T-cell (primary cell): Measurements from ENCODE around the gene CNP. TPM values are rescaled to one million over a fixed set of nuclear protein-coding genes. Genes with fewer than 3 reads are reported as not detected.
"Not testable (repeated sequence)": the region's sequence is repeated elsewhere in the genome, so short reads cannot be mapped to it uniquely, and the experiment has no call there.

ENCODE experiments used
- ATAC-seq, 4 experiments: fragments of 200-7000 bp in 3 of 4; fragments of 150-1000 bp in 1 of 4; cut with Tn5 transposase; replicated peaks in 1 of 4; 1 replicate in 3 of 4; 2 replicates in 1 of 4; pipeline ENCODE4 v1.10.0; 2021; ENCODE audit warnings: moderate library complexity in 3 of 4, mild to moderate bottlenecking in 2 of 4, moderate number of reproducible peaks in 1 of 4
- CTCF ChIA-PET, 2 donors: fragments of 300-600 bp; sonication (Branson Sonifier 250); formaldehyde crosslinking; loops; one replicate each; lab custom pipeline; 2022; ENCODE audit warnings: antibody characterized with exemption in 2 of 2; lab: Charles Lee
- POLR2A ChIA-PET, 2 donors: fragments of 300-600 bp; sonication (Branson Sonifier 250); formaldehyde crosslinking; loops; one replicate each; lab custom pipeline; 2022; ENCODE audit warnings: antibody characterized with exemption in 2 of 2; lab: Charles Lee
- DNase-seq, 35 experiments: peaks; one replicate each; pipeline versions ENCODE4 v3.0.0 to v3.0.0-alpha.2; 2013 to 2023
- H3K27ac ChIP-seq: one replicate; pipeline ENCODE4 v1.5.1; 2013; ENCODE audit warnings: low read length
- H3K27me3 ChIP-seq, 2 experiments: replicated peaks in 1 of 2; 1 replicate in 1 of 2; 2 replicates in 1 of 2; pipeline versions ENCODE4 v1.6.1 to v1.7.0; 2013; ENCODE audit warnings: low read length in 1 of 2, mixed read lengths in 1 of 2; ENCODE audit not compliant: control insufficient read depth in 2 of 2, insufficient read depth in 2 of 2; ENCODE audit errors: extremely low read depth in 1 of 2
- H3K36me3 ChIP-seq, 2 donors: 1 replicate in 1 of 2; 2 replicates in 1 of 2; pipeline versions ENCODE4 v1.6.1 to v1.7.0; 2013; ENCODE audit warnings: low read length in 1 of 2; ENCODE audit not compliant: control insufficient read depth in 2 of 2, insufficient read depth in 1 of 2; ENCODE audit errors: extremely low read depth in 1 of 2
- H3K4me1 ChIP-seq, 2 experiments: 1 replicate in 1 of 2; 2 replicates in 1 of 2; pipeline versions ENCODE4 v1.6.1 to v1.7.0; 2013; ENCODE audit warnings: low read length in 2 of 2, mixed read lengths in 1 of 2; ENCODE audit not compliant: insufficient read depth in 2 of 2, control insufficient read depth in 1 of 2; ENCODE audit errors: extremely low read depth in 1 of 2
- H3K4me3 ChIP-seq, 2 donors: 1 replicate in 1 of 2; 2 replicates in 1 of 2; pipeline versions ENCODE4 v1.5.1 to v1.7.0; 2013; ENCODE audit warnings: mild to moderate bottlenecking in 2 of 2, low read length in 1 of 2, moderate library complexity in 1 of 2; ENCODE audit not compliant: control insufficient read depth in 1 of 2; ENCODE audit errors: extremely low read depth in 1 of 2
- H3K9me3 ChIP-seq: 2 replicates; pipeline ENCODE4 v1.7.0; 2013
- H3K27ac Mint-ChIP-seq, 2 donors: one replicate each; pipeline ENCODE4 v1.8.0; 2020 to 2021; ENCODE audit warnings: mild to moderate bottlenecking in 2 of 2, mixed read lengths in 2 of 2
- H3K27me3 Mint-ChIP-seq, 2 donors: one replicate each; pipeline ENCODE4 v1.8.0; 2021 to 2022; ENCODE audit warnings: mixed read lengths in 2 of 2
- H3K36me3 Mint-ChIP-seq: one replicate; pipeline ENCODE4 v1.8.0; 2021; ENCODE audit warnings: mixed read lengths
- H3K4me1 Mint-ChIP-seq, 3 donors: one replicate each; pipeline ENCODE4 v1.8.0; 2020 to 2022; ENCODE audit warnings: mixed read lengths in 3 of 3, mild to moderate bottlenecking in 1 of 3
- H3K4me3 Mint-ChIP-seq, 3 donors: one replicate each; pipeline ENCODE4 v1.8.0; 2020 to 2022; ENCODE audit warnings: mild to moderate bottlenecking in 3 of 3, mixed read lengths in 3 of 3, moderate library complexity in 3 of 3
- H3K9me3 Mint-ChIP-seq, 3 donors: one replicate each; pipeline ENCODE4 v1.8.0; 2020 to 2022; ENCODE audit warnings: mixed read lengths in 3 of 3
- WGBS: methylation state at CpG from one replicate; pipeline ENCODE4 v1.1.5; 2013; ENCODE audit warnings: missing lambda C conversion rate; ENCODE audit not compliant: insufficient coverage; 5-methylcytosine and 5-hydroxymethylcytosine counted together
- total RNA-seq, 35 experiments: library from RNA in 6 of 35; stranded (reverse) in 6 of 35; fragments of 120-200 nt in 1 of 35; gene quantifications; one replicate each; pipeline versions ENCODE4 v1.2.1 to v1.2.4 and lab custom pipeline; 2013 to 2026

Gene CNP
- total RNA-seq, 5 donors from 2014 or later (not counting 1 experiment from before 2014, with no cell fraction given): 24.4 to 36.2 (median 34.3) TPM

DNA sequence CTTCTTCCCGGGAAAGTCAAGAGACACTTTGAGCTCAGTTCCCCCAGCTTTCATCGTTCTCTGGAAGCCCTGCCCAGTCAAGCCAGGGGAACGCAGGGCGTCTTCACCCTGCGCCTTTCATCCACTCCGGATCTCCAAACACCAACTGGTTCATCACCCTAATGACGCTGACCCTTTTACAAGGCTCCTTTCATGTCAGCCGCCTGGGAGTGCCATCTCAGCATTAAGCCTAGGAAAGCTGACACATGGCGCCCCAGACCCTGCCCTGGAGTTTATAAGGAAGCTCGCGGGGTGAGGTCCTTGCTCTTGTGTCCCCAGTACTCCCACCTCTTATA, 51.2 kb downstream of the CNP start:
- H3K36me3 Mint-ChIP-seq: peaks cover 4% of the 10 kb centered on the region
- Histone ChIP-seq H3K4me3 (peak overlapping the region; percentile 66 to 81), H3K27ac (peak overlapping the region; percentile 93), H3K36me3 (peaks cover 7 to 10% of the 10 kb centered on the region in 2 donors), H3K27me3 (no peaks in the 10 kb centered on the region), H3K4me1 (peaks cover 35 to 63% of the 10 kb centered on the region in 2 experiments), H3K9me3 (no peaks in the 10 kb centered on the region)
- peak overlapping the region; percentile 93 to 99 for H3K27ac Mint-ChIP-seq
- POLR2A ChIA-PET: interaction anchor here (0.8 to 1.6 kb wide), 5 partner anchors 27 to 96 kb away, joined by 3 to 15 read pairs (median 4); partner anchors contain the start of genes CNP (in 1 of the 2) and ODAD4 (in 1 of the 2)
- no peaks in the 10 kb centered on the region for H3K27me3 Mint-ChIP-seq
- peaks cover 68 to 81% (median 74%) of the 10 kb centered on the region in 3 donors for H3K4me1 Mint-ChIP-seq
- no peaks in the 10 kb centered on the region for H3K9me3 Mint-ChIP-seq
- DNase-seq: no peak
- H3K4me3 Mint-ChIP-seq: peak overlapping the region; percentile 93 to 100 (median 99)
- CTCF ChIA-PET: interaction anchor here in 1 of 2 donors (0.6 to 1.9 kb wide), 10 partner anchors 9 to 1466 kb away, joined by 3 to 11 read pairs (median 4); partner anchors contain the start of genes DHX58, DHX8 and ODAD4
- peak in 3 of 4 experiments; percentile 0 to 5 (median 2) for ATAC-seq
- WGBS: 12% methylated on average over 11 of the region's 11 CpGs

DNA sequence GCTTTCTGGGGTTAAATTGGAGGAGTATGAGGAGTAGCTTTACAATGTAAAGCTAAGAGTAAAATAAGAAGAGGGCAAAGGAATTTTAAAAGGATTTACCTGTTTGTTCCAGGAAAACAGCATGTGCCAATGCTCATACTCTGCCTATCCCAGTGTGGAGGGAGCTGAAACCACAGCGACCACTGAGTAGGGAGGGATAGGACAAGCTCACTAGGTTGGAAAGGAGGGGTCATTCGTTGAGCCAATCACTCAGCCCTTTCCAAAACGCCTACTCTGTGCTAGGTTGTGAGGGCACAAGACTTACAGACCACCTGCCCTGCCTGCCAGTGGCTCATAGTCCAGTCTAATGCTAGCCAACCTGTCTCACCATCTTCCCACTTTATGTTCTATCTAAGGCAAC, 51.7 kb downstream of the CNP start:
- no peak for ATAC-seq
- peak overlapping the region; percentile 66 to 81 for H3K4me3 ChIP-seq
- peak overlapping the region; percentile 93 for H3K27ac ChIP-seq
- H3K27ac Mint-ChIP-seq: peak overlapping the region; percentile 93 to 99
- no peaks in the 10 kb centered on the region for H3K27me3 Mint-ChIP-seq
- H3K4me3 Mint-ChIP-seq: peak overlapping the region; percentile 93 to 100 (median 99)
- ChIA-PET POLR2A (interaction anchor here in 1 of 2 donors (1.6 kb wide), 1 partner anchor 88 kb away, joined by 3 read pairs; the partner anchor contains the start of gene ODAD4), CTCF (interaction anchor here in 1 of 2 donors (0.6 to 1.9 kb wide), 7 partner anchors 9 to 1465 kb away, joined by 3 to 11 read pairs (median 5); partner anchors contain the start of genes DHX8 and ODAD4)
- H3K4me1 Mint-ChIP-seq: peaks cover 64 to 76% (median 69%) of the 10 kb centered on the region in 3 donors
- peaks cover 6% of the 10 kb centered on the region for H3K36me3 Mint-ChIP-seq
- H3K27me3 ChIP-seq: no peaks in the 10 kb centered on the region
- H3K36me3 ChIP-seq: peaks cover 11 to 14% of the 10 kb centered on the region in 2 donors
- DNase-seq: no peak
- peaks cover 34 to 58% of the 10 kb centered on the region in 2 experiments for H3K4me1 ChIP-seq
- 79% methylated on average over 2 of the region's 3 CpGs for WGBS
- H3K9me3 Mint-ChIP-seq: no peaks in the 10 kb centered on the region
- H3K9me3 ChIP-seq: no peaks in the 10 kb centered on the region

DNA sequence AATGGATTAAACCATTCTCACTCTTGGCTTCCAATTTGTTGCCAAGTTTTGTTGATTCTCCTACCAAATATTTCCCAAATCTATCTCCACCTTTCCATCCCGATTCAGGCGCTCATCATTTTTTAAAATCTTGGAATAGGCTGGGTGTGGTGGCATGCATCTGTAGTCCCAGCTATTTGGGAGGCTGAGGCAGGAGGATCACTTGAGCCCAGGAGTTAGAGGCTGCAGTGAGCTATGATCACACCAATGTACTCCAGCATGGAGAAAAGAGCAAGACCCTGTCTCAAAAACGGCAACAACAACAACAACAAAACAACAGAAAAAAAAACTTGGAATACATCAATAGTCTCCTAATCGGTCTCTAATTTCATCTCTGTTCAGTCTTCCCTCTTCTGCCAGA, 52.4 kb downstream of the CNP start:
- Mint-ChIP-seq H3K4me3 (peak overlapping the region; percentile 93 to 100 (median 99)), H3K4me1 (peaks cover 57 to 70% (median 65%) of the 10 kb centered on the region in 3 donors), H3K27ac (no peak overlapping the region), H3K9me3 (no peaks in the 10 kb centered on the region), H3K27me3 (no peaks in the 10 kb centered on the region), H3K36me3 (peaks cover 11% of the 10 kb centered on the region)
- Histone ChIP-seq H3K27me3 (no peaks in the 10 kb centered on the region), H3K4me1 (peaks cover 30 to 53% of the 10 kb centered on the region in 2 experiments), H3K36me3 (peaks cover 11 to 20% of the 10 kb centered on the region in 2 donors), H3K4me3 (no peak overlapping the region), H3K9me3 (no peaks in the 10 kb centered on the region), H3K27ac (no peak overlapping the region)
- DNase-seq: no peak
- no peak for ATAC-seq
- ChIA-PET CTCF (interaction anchor here (0.6 to 1.9 kb wide), 3 partner anchors 8 to 586 kb away, joined by 5 to 11 read pairs (median 7); no protein-coding TSS in a partner anchor), POLR2A (interaction anchor here in 1 of 2 donors (1.6 kb wide), 1 partner anchor 88 kb away, joined by 3 read pairs; the partner anchor contains the start of gene ODAD4)
- 100% methylated on average over 2 of the region's 4 CpGs for WGBS

DNA sequence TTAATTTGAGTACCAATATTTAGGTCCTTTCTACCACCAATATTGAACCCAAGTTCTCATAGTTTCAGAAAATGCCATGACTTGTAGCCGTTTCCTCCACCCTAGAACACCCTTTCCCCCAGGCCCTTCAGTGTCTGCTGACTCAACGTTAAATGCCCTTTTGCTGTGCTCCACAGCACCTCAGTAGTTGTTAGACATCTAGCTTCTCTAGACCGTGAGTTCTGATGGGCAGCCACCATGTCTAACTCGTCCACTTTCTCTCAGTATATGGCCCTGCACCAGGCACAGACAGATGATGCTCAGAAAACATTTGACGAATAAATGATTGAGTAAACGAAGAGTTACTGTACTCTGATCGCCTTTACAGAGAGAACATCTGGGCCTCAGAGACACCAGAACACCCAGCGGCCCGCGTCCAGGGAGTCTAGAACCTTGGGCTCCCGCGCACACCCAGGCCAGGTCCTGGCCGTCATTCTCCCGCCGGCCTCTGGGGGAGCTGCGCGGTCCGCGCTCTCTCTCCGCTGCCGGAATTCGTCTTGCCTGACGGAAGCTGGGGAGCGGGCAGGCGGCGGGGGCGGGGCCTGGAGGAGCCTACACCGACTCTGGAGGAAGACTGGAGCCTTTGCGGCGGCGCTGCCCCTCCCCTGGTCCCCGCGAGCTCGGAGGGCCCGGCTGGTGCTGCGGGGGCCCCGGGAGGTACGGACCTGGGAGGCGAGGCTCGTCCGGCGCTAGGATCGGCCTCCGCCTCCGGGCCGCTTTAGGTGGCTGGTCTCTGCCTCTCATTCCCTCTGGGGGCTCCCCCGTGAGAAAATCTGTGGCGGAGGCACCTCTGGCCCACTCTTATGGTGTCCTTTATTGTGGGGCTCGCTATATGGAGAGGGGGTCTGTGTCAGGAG, 53.2 kb downstream of the CNP start, which contains the start of gene NKIRAS2:
Gene NKIRAS2 (plus strand): TSS at position 582 of the 896 bp plus-strand sequence. CDS start 1,488 bp downstream, outside the sequence.
- no peaks in the 10 kb centered on the region for H3K9me3 Mint-ChIP-seq
- POLR2A ChIA-PET: interaction anchor here (0.6 to 1.6 kb wide), 5 partner anchors 25 to 367 kb away, joined by 3 to 5 read pairs (median 3); partner anchors contain the start of gene ODAD4 (in 1 of the 2)
- peak; percentile 84 to 95 (median 90) for DNase-seq
- no peaks in the 10 kb centered on the region for H3K9me3 ChIP-seq
- H3K36me3 ChIP-seq: peaks cover 11 to 27% of the 10 kb centered on the region in 2 donors
- H3K4me3 Mint-ChIP-seq: peak within 1 kb of the TSS; percentile 93 to 100 (median 99)
- no peaks in the 10 kb centered on the region for H3K27me3 Mint-ChIP-seq
- H3K27ac ChIP-seq: peak within 1 kb of the TSS; percentile 58
- peak; percentile 74 to 80 (median 76) for ATAC-seq
- H3K4me1 Mint-ChIP-seq: peaks cover 57 to 72% (median 66%) of the 10 kb centered on the region in 3 donors
- H3K27ac Mint-ChIP-seq: peak within 1 kb of the TSS; percentile 67 to 82
- CTCF ChIA-PET: interaction anchor here (0.6 to 1.9 kb wide), 16 partner anchors 17 to 585 kb away, joined by 3 to 11 read pairs (median 3); partner anchors contain the start of genes CNP (in 1 of the 2), DHX58 (in 1 of the 2), KAT2A (in 1 of the 2) and ODAD4 (in 1 of the 2)
- 4% methylated on average over 33 of the region's 49 CpGs for WGBS
- no peaks in the 10 kb centered on the region for H3K27me3 ChIP-seq
- peaks cover 30 to 47% of the 10 kb centered on the region in 2 experiments for H3K4me1 ChIP-seq
- peak within 1 kb of the TSS; percentile 74 to 79 for H3K4me3 ChIP-seq
- peaks cover 12% of the 10 kb centered on the region for H3K36me3 Mint-ChIP-seq

DNA sequence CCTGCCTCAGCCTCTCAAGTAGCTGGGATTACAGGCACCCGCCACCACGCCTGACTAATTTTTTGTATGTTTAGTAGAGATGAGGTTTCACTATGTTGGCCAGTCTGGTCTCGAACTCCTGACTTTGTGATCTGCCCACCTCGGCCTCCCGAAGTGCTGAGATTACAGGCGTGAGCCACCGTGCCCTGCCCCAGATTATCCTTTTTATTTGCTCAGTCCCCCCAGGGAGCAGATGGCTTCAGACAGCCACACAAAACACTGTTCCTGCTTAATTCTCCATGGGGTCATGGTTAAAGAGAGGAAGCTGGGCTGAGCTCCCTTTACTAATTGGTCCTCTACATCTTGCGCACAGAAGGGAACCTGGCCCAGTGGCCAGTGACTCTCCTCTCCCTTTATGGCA, 54.2 kb downstream of the CNP start:
- Histone ChIP-seq H3K36me3 (peaks cover 7 to 28% of the 10 kb centered on the region in 2 donors), H3K4me1 (peaks cover 28 to 42% of the 10 kb centered on the region in 2 experiments), H3K4me3 (peak overlapping the region in 1 of 2 donors; percentile 79)
- H3K27me3 ChIP-seq, H3K9me3 ChIP-seq, DNase-seq, H3K9me3 Mint-ChIP-seq, ATAC-seq, H3K27ac ChIP-seq, H3K27me3 Mint-ChIP-seq: not testable (repeated sequence)
- ChIA-PET CTCF (interaction anchor here (0.6 to 1.9 kb wide), 10 partner anchors 18 to 174 kb away, joined by 3 to 11 read pairs (median 3); partner anchors contain the start of genes CNP (in 1 of the 2), DHX58 (in 1 of the 2) and ODAD4 (in 1 of the 2)), POLR2A (interaction anchor here in 1 of 2 donors (0.8 to 1.1 kb wide), 2 partner anchors 31 to 55 kb away, joined by 3 read pairs; no protein-coding TSS in a partner anchor)
- peak overlapping the region; percentile 84 to 99 (median 92) for H3K4me3 Mint-ChIP-seq
- H3K36me3 Mint-ChIP-seq: peaks cover 15% of the 10 kb centered on the region
- peaks cover 51 to 66% (median 58%) of the 10 kb centered on the region in 3 donors for H3K4me1 Mint-ChIP-seq
- whole genome bisulfite sequencing: 92% methylated on average over 2 of the region's 8 CpGs
- H3K27ac Mint-ChIP-seq: peak overlapping the region in 1 of 2 donors; percentile 67
